GM06990 (cell line): ENCODE data around the gene OMA1.
"Not testable (repeated sequence)": the region's sequence is repeated elsewhere in the genome, so short reads cannot be mapped to it uniquely, and the experiment has no call there.

Experiments
- DNase-seq: peaks from one replicate; pipeline ENCODE4 v3.0.0-alpha.2; 2011; ENCODE audit not compliant: insufficient read length; ENCODE audit errors: extremely low read depth
- H3K27me3 ChIP-seq: replicated peaks from 2 replicates; pipeline ENCODE4 v1.6.0; 2011; ENCODE audit warnings: low read length; ENCODE audit not compliant: control insufficient read depth, insufficient read depth
- H3K36me3 ChIP-seq: 2 replicates; pipeline ENCODE4 v1.5.1; 2011; ENCODE audit warnings: low read length; ENCODE audit not compliant: control insufficient read depth, insufficient read depth
- H3K4me3 ChIP-seq: replicated peaks from 2 replicates; pipeline ENCODE4 v1.5.1; 2011; ENCODE audit warnings: low read depth, mild to moderate bottlenecking, control low read depth, low read length
- CTCF ChIP-seq: IDR thresholded peaks from 2 replicates; pipeline ENCODE4 v1.5.1; 2011; ENCODE audit warnings: low read length, control low read depth, mild to moderate bottlenecking, inconsistent platforms; ENCODE audit not compliant: insufficient read depth, poor library complexity, severe bottlenecking

OMA1 gene

GRCh38 chr1:58568271-58568860, 21.8 kb upstream of the OMA1 start:
- TF ChIP-seq CTCF = no peak
- no peaks in the 10 kb centered on the region; the same call in 1 of the 2 replicates for H3K27me3 ChIP-seq
- DNase-seq = no peak
- no peak overlapping the region for H3K4me3 ChIP-seq
- H3K36me3 ChIP-seq = no peaks in the 10 kb centered on the region

GRCh38 chr1:58566339-58566738, 19.8 kb upstream of the OMA1 start:
- Histone ChIP-seq H3K36me3 (no peaks in the 10 kb centered on the region), H3K4me3 (no peak overlapping the region), H3K27me3 (no peaks in the 10 kb centered on the region; the same call in 1 of the 2 replicates)
- no peak for DNase-seq
- TF ChIP-seq CTCF = no peak

GRCh38 chr1:58563715-58564114, 17.2 kb upstream of the OMA1 start:
- H3K36me3 ChIP-seq, DNase-seq, H3K27me3 ChIP-seq, H3K4me3 ChIP-seq: not testable (repeated sequence)

GRCh38 chr1:58561633-58562032, 15.1 kb upstream of the OMA1 start:
- Histone ChIP-seq H3K4me3 (no peak overlapping the region), H3K27me3 (no peaks in the 10 kb centered on the region), H3K36me3 (no peaks in the 10 kb centered on the region)
- TF ChIP-seq CTCF = no peak
- no peak for DNase-seq

GRCh38 chr1:58555393-58555792, 8.9 kb upstream of the OMA1 start:
- Histone ChIP-seq H3K27me3 (no peaks in the 10 kb centered on the region), H3K36me3 (no peaks in the 10 kb centered on the region), H3K4me3 (no peak overlapping the region)
- no peak for TF ChIP-seq CTCF
- no peak for DNase-seq

- no peak for TF ChIP-seq CTCF
- DNase-seq = no peak
- H3K36me3 ChIP-seq = no peaks in the 10 kb centered on the region
- H3K4me3 ChIP-seq = no peak overlapping the region
- H3K27me3 ChIP-seq = no peaks in the 10 kb centered on the region
These were observed 4.9 kb upstream of the OMA1 start for GRCh38 chr1:58551186-58552140.

GRCh38 chr1:58549291-58549690, 2.8 kb upstream of the OMA1 start:
- H3K4me3 ChIP-seq, DNase-seq, H3K27me3 ChIP-seq, H3K36me3 ChIP-seq: not testable (repeated sequence)
